Right renal cortex interstitium (tissue), 3 donors: Measurements from ENCODE around the gene PLGRKT. TPM values are rescaled to one million over a fixed set of nuclear protein-coding genes. Genes with fewer than 3 reads are reported as not detected.
"Not testable (repeated sequence)": the region's sequence is repeated elsewhere in the genome, so short reads cannot be mapped to it uniquely, and the experiment has no call there.

Experiments used
- DNase-seq, 3 donors: peaks; one replicate each; pipeline ENCODE4 v3.0.0-alpha.2; 2013; ENCODE audit warnings: low read depth in 3 of 3, low spot score in 2 of 3
- polyA plus RNA-seq, 3 donors: library from polyadenylated mRNA; unstranded; fragments of 120-200 nt; gene quantifications; one replicate each; pipeline ENCODE4 v1.2.1, GENCODE V29; 2013; ENCODE audit not compliant: insufficient read length in 3 of 3

PLGRKT gene
- polyA plus RNA-seq, 3 donors, result 34.6 to 44.6 (median 38.4) TPM

DNA sequence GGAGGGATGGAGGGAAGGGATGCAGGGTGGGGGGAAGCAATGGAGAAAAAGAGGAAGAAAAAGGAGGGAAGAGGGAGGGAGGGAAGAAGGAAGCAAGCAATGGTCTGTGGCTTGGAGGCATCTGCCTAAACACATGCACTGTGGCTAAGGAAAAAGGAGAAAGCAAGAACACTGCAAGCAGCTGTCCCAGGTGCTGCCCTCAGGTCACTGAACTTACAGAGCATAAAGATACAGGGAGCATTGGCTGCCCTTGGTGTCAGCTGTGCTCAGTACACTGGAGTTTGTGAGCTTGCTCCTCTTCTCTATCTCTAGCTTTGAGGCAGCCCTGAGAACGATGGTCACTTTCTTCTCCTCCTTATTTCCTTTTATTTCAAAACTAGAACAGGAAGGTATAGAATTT lies 116.1 kb downstream of the PLGRKT start:
- DNase-seq, result not testable (repeated sequence)

GRCh38 chr9:5321058-5321457 lies 116.7 kb downstream of the PLGRKT start:
- DNase-seq, result no peak

DNA sequence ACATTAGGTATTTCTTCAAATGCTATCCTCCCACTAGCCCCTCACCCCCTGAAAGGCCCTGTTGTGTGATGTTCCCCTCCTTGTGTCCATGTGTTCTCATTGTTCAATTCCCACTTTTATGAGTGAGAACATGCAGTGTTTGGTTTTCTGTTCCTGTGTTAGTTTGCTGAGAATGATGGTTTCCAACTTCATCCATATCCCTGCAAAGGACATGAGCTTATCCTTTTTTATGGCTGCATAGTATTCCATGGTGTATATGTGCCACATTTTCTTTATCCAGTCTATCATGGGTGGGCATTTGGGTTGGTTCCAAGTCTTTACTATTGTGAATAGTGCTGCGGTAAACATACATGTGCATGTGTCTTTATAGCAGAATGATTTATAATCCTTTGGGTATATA lies 121.3 kb downstream of the PLGRKT start:
- DNase-seq, result not testable (repeated sequence)

GRCh38 chr9:5315187-5315923 lies 122.4 kb downstream of the PLGRKT start:
- no peak for DNase-seq

- DNase-seq, result no peak
These were observed 126.9 kb downstream of the PLGRKT start for GRCh38 chr9:5310851-5311250.

Other genes with a start within 250 kb of the PLGRKT start
- not detected for gene INSL4, start 206.5 kb downstream of the PLGRKT start, polyA plus RNA-seq
- 1 to 10 TPM; 3.0 to 4.2 (median 3.4) TPM for gene RLN2, start 133.2 kb downstream of the PLGRKT start, polyA plus RNA-seq
- under 1 TPM; 0.24 to 0.86 (median 0.47) TPM for gene RLN1, start 98.0 kb downstream of the PLGRKT start, polyA plus RNA-seq
- gene CD274, start 12.6 kb upstream of the PLGRKT start, polyA plus RNA-seq, result 1 to 10 TPM in 1 of 3 donors, under 1 TPM in 2; 0.71 to 1.1 (median 0.90) TPM
- gene PDCD1LG2, start 72.6 kb upstream of the PLGRKT start, polyA plus RNA-seq, result under 1 TPM in 2 of 3 donors, not detected in 1; 0.10 to 0.13 TPM
- gene RIC1, start 191.2 kb upstream of the PLGRKT start, polyA plus RNA-seq, result 10 to 100 TPM; 27.7 to 30.0 (median 28.0) TPM